ENCODE measurements around the gene ZCCHC17.
"Not testable (repeated sequence)": the region's sequence is repeated elsewhere in the genome, so short reads cannot be mapped to it uniquely, and the experiment has no call there.

Gene ZCCHC17

GRCh38 chr1:31382379-31382989 is 85.7 kb downstream of the ZCCHC17 start:
- in situ Hi-C loops (cut with MboI; ENCODE audit: low pct_unique_long_range_greater_than_20kb, low sequenced_read_pairs), result no loop called here
- DNase-seq, result no peak

GRCh38 chr1:31383967-31384366 is 87.1 kb downstream of the ZCCHC17 start:
- no peak for DNase-seq
- in situ Hi-C loops (cut with MboI; ENCODE audit: low pct_unique_long_range_greater_than_20kb, low sequenced_read_pairs), result no loop called here

GRCh38 chr1:31386576-31387243 is 89.9 kb downstream of the ZCCHC17 start:
- in situ Hi-C loops (cut with MboI; ENCODE audit: low pct_unique_long_range_greater_than_20kb, low sequenced_read_pairs); DNase-seq: not testable (repeated sequence)

- in situ Hi-C loops (cut with MboI; ENCODE audit: low pct_unique_long_range_greater_than_20kb, low sequenced_read_pairs), result no loop called here
- DNase-seq, result no peak
These were observed 90.8 kb downstream of the ZCCHC17 start for GRCh38 chr1:31387612-31388011.

GRCh38 chr1:31389616-31390015 is 92.8 kb downstream of the ZCCHC17 start:
- in situ Hi-C loops (cut with MboI; ENCODE audit: low pct_unique_long_range_greater_than_20kb, low sequenced_read_pairs), result no loop called here
- DNase-seq, result no peak

GRCh38 chr1:31390071-31390470 is 93.2 kb downstream of the ZCCHC17 start:
- in situ Hi-C loops (cut with MboI; ENCODE audit: low pct_unique_long_range_greater_than_20kb, low sequenced_read_pairs), result no loop called here
- DNase-seq, result no peak

- DNase-seq, result no peak
- in situ Hi-C loops (cut with MboI; ENCODE audit: low pct_unique_long_range_greater_than_20kb, low sequenced_read_pairs), result no loop called here
These were observed 96.6 kb downstream of the ZCCHC17 start for GRCh38 chr1:31393463-31393862.

GRCh38 chr1:31394584-31395193 is 97.9 kb downstream of the ZCCHC17 start:
- in situ Hi-C loops (cut with MboI; ENCODE audit: low pct_unique_long_range_greater_than_20kb, low sequenced_read_pairs), result no loop called here
- peak; percentile 91 for DNase-seq

- in situ Hi-C loops (cut with MboI; ENCODE audit: low pct_unique_long_range_greater_than_20kb, low sequenced_read_pairs), result no loop called here
- peak; percentile 42 for DNase-seq
These were observed 100.0 kb downstream of the ZCCHC17 start for GRCh38 chr1:31396633-31397351.

GRCh38 chr1:31397360-31398095 is 100.7 kb downstream of the ZCCHC17 start:
- no peak for DNase-seq
- in situ Hi-C loops (cut with MboI; ENCODE audit: low pct_unique_long_range_greater_than_20kb, low sequenced_read_pairs), result no loop called here

GRCh38 chr1:31398246-31398645 is 101.4 kb downstream of the ZCCHC17 start:
- in situ Hi-C loops (cut with MboI; ENCODE audit: low pct_unique_long_range_greater_than_20kb, low sequenced_read_pairs), result no loop called here
- DNase-seq, result no peak

- no peak for DNase-seq
- in situ Hi-C loops (cut with MboI; ENCODE audit: low pct_unique_long_range_greater_than_20kb, low sequenced_read_pairs), result no loop called here
These were observed 103.1 kb downstream of the ZCCHC17 start for GRCh38 chr1:31399976-31400375.

GRCh38 chr1:31400393-31400792 is 103.6 kb downstream of the ZCCHC17 start:
- in situ Hi-C loops (cut with MboI; ENCODE audit: low pct_unique_long_range_greater_than_20kb, low sequenced_read_pairs), result no loop called here
- no peak for DNase-seq

- no peak for DNase-seq
- in situ Hi-C loops (cut with MboI; ENCODE audit: low pct_unique_long_range_greater_than_20kb, low sequenced_read_pairs), result no loop called here
These were observed 104.4 kb downstream of the ZCCHC17 start for GRCh38 chr1:31401241-31401640.

GRCh38 chr1:31405578-31406245 is 108.9 kb downstream of the ZCCHC17 start:
- no peak for DNase-seq
- in situ Hi-C loops (cut with MboI; ENCODE audit: low pct_unique_long_range_greater_than_20kb, low sequenced_read_pairs), result no loop called here

- in situ Hi-C loops (cut with MboI; ENCODE audit: low pct_unique_long_range_greater_than_20kb, low sequenced_read_pairs), result no loop called here
- no peak for DNase-seq
These were observed 110.3 kb downstream of the ZCCHC17 start for GRCh38 chr1:31407029-31407626.

GRCh38 chr1:31408788-31409318 is 112.0 kb downstream of the ZCCHC17 start:
- in situ Hi-C loops (cut with MboI; ENCODE audit: low pct_unique_long_range_greater_than_20kb, low sequenced_read_pairs), result no loop called here

More at GRCh38 chr1:31408788-31409318, 112.0 kb downstream of the ZCCHC17 start:
- DNase-seq, result no peak
